H9 (cell line): Measurements from ENCODE around the gene OR13D1. TPM values are rescaled to one million over a fixed set of nuclear protein-coding genes. Genes with fewer than 3 reads are reported as not detected.

Experiments
- DNase-seq: peaks from one replicate; pipeline ENCODE4 v3.0.0-alpha.2; 2017
- H2AFZ ChIP-seq: one replicate; pipeline ENCODE4 v1.6.1; 2013; ENCODE audit warnings: mild to moderate bottlenecking, low read length, control low read depth, moderate library complexity
- H2AK5ac ChIP-seq: 2 replicates; pipeline ENCODE4 v1.6.1; 2013; ENCODE audit warnings: low read length, control low read depth, mixed read lengths; ENCODE audit not compliant: insufficient read length
- H2BK120ac ChIP-seq: one replicate; pipeline ENCODE4 v1.6.1; 2013; ENCODE audit warnings: low read depth, mild to moderate bottlenecking, low read length, control low read depth, inconsistent platforms; ENCODE audit not compliant: poor library complexity, severe bottlenecking
- H2BK12ac ChIP-seq: 2 replicates; pipeline ENCODE4 v1.6.1; 2013; ENCODE audit warnings: low read length, control low read depth, mixed read lengths, low read depth; ENCODE audit not compliant: insufficient read length
- H2BK15ac ChIP-seq: 2 replicates; pipeline ENCODE4 v1.6.1; 2013; ENCODE audit warnings: low read depth, low read length, control low read depth
- H2BK20ac ChIP-seq: one replicate; pipeline ENCODE4 v1.6.1; 2013; ENCODE audit warnings: low read depth, mild to moderate bottlenecking, low read length, control low read depth, inconsistent platforms; ENCODE audit not compliant: poor library complexity, severe bottlenecking
- H2BK5ac ChIP-seq: 2 replicates; pipeline ENCODE4 v1.6.1; 2013; ENCODE audit warnings: low read length, control low read depth, mixed read lengths; ENCODE audit not compliant: insufficient read length
- H3K14ac ChIP-seq: 2 replicates; pipeline ENCODE4 v1.6.1; 2013; ENCODE audit warnings: low read length, control low read depth; ENCODE audit not compliant: insufficient read depth
- H3K18ac ChIP-seq: 2 replicates; pipeline ENCODE4 v1.6.1; 2013; ENCODE audit warnings: low read depth, mild to moderate bottlenecking, mixed read lengths, low read length, control low read depth; ENCODE audit not compliant: insufficient read length
- H3K23ac ChIP-seq: 2 replicates; pipeline ENCODE4 v1.6.1; 2013; ENCODE audit warnings: low read length, control low read depth, mixed read lengths, low read depth; ENCODE audit not compliant: insufficient read length
- H3K23me2 ChIP-seq: 2 replicates; pipeline ENCODE4 v1.6.1; 2013; ENCODE audit warnings: low read depth, mild to moderate bottlenecking, mixed read lengths, low read length, control low read depth; ENCODE audit not compliant: insufficient read length, poor library complexity, severe bottlenecking
- H3K27ac ChIP-seq: 2 replicates; pipeline ENCODE4 v1.5.1; 2013; ENCODE audit warnings: low read length, control low read depth, mixed read lengths, low read depth; ENCODE audit not compliant: insufficient read length
- H3K27me3 ChIP-seq: 2 replicates; pipeline ENCODE4 v1.6.1; 2013; ENCODE audit warnings: low read length, control low read depth, inconsistent platforms; ENCODE audit not compliant: insufficient read depth
- H3K4ac ChIP-seq: 2 replicates; pipeline ENCODE4 v1.6.1; 2013; ENCODE audit warnings: low read depth, mild to moderate bottlenecking, control low read depth, inconsistent platforms, low read length, moderate library complexity
- H3K4me1 ChIP-seq: 2 replicates; pipeline ENCODE4 v1.6.1; 2013; ENCODE audit warnings: low read length, control low read depth, inconsistent platforms; ENCODE audit not compliant: insufficient read depth
- H3K4me2 ChIP-seq: 2 replicates; pipeline ENCODE4 v1.6.1; 2013; ENCODE audit warnings: low read length, control low read depth, mixed read lengths; ENCODE audit not compliant: insufficient read length, insufficient read depth
- H3K56ac ChIP-seq: 2 replicates; pipeline ENCODE4 v1.6.1; 2013; ENCODE audit warnings: low read depth, mild to moderate bottlenecking, mixed read lengths, low read length, control low read depth; ENCODE audit not compliant: insufficient read length
- H3K79me1 ChIP-seq: 2 replicates; pipeline ENCODE4 v1.6.1; 2013; ENCODE audit warnings: low read depth, mild to moderate bottlenecking, moderate library complexity, low read length, control low read depth, inconsistent platforms; ENCODE audit not compliant: insufficient read depth, poor library complexity, severe bottlenecking
- H3K79me2 ChIP-seq: 2 replicates; pipeline ENCODE4 v1.6.1; 2013; ENCODE audit warnings: low read length, control low read depth, inconsistent platforms; ENCODE audit not compliant: insufficient read depth
- H3K9ac ChIP-seq: 2 replicates; pipeline ENCODE4 v1.6.1; 2013; ENCODE audit warnings: low read length, control low read depth, mixed read lengths; ENCODE audit not compliant: insufficient read length; ENCODE audit errors: extremely low read depth
- H3K9me3 ChIP-seq: one replicate; pipeline ENCODE4 v1.6.1; 2013; ENCODE audit warnings: low read depth, low read length, inconsistent platforms; ENCODE audit not compliant: control insufficient read depth
- H3T11ph ChIP-seq: one replicate; pipeline ENCODE4 v1.6.1; 2013; ENCODE audit warnings: mild to moderate bottlenecking, low read length, control low read depth, inconsistent platforms
- H4K20me1 ChIP-seq: one replicate; pipeline ENCODE4 v1.6.1; 2013; ENCODE audit not compliant: control insufficient read depth, insufficient read length, insufficient read depth
- H4K5ac ChIP-seq: 2 replicates; pipeline ENCODE4 v1.6.1; 2013; ENCODE audit warnings: low read depth, mild to moderate bottlenecking, mixed read lengths, low read length, control low read depth; ENCODE audit not compliant: insufficient read length
- H4K8ac ChIP-seq: replicated peaks from 2 replicates; pipeline ENCODE4 v1.6.1; 2013; ENCODE audit warnings: low read length, control low read depth, mixed read lengths, low read depth; ENCODE audit not compliant: insufficient read length
- H4K91ac ChIP-seq: 2 replicates; pipeline ENCODE4 v1.6.1; 2013; ENCODE audit warnings: low read depth, mild to moderate bottlenecking, moderate library complexity, mixed read lengths, low read length, control low read depth; ENCODE audit not compliant: insufficient read length
- H3K27ac Mint-ChIP-seq, 3 experiments: 2 replicates in 2 of 3; 3 replicates in 1 of 3; pipeline ENCODE4 v1.8.0; 2020 to 2021; ENCODE audit warnings: mixed read lengths in 3 of 3, mild to moderate bottlenecking in 1 of 3, moderate library complexity in 1 of 3
- H3K27me3 Mint-ChIP-seq: 2 replicates; pipeline ENCODE4 v1.8.0; 2021; ENCODE audit warnings: low read depth, mild to moderate bottlenecking, moderate library complexity, mixed read lengths
- H3K36me3 Mint-ChIP-seq, 3 experiments: 2 replicates in 2 of 3; 3 replicates in 1 of 3; pipeline ENCODE4 v1.8.0; 2020 to 2021; ENCODE audit warnings: low read depth in 3 of 3, mixed read lengths in 3 of 3; ENCODE audit not compliant: insufficient read depth in 1 of 3
- H3K4me1 Mint-ChIP-seq, 2 experiments: 2 replicates each; pipeline ENCODE4 v1.8.0; 2020; ENCODE audit warnings: mixed read lengths in 2 of 2
- H3K4me3 Mint-ChIP-seq, 2 experiments: 2 replicates in 1 of 2; 3 replicates in 1 of 2; pipeline ENCODE4 v1.8.0; 2020 to 2021; ENCODE audit warnings: mild to moderate bottlenecking in 2 of 2, mixed read lengths in 2 of 2, moderate library complexity in 1 of 2
- H3K9me3 Mint-ChIP-seq, 2 experiments: 2 replicates in 1 of 2; 3 replicates in 1 of 2; pipeline ENCODE4 v1.8.0; 2020; ENCODE audit warnings: mild to moderate bottlenecking in 2 of 2, mixed read lengths in 2 of 2, moderate library complexity in 1 of 2
- CTCF ChIP-seq: fragments of 200-600 bp; sonication (generic); conservative IDR thresholded peaks from 3 replicates; pipeline ENCODE4 v1.8.0; 2021; ENCODE audit warnings: antibody characterized with exemption, mild to moderate bottlenecking
- WGBS: extraction: QIAGEN DNeasy Blood & Tissue Kit; methylation state at CpG from one replicate; pipeline ENCODE4 v1.1.7; 2013; ENCODE audit warnings: missing lambda C conversion rate, low lambda C conversion rate, mixed read lengths; ENCODE audit not compliant: insufficient read length; ENCODE audit errors: extremely low coverage; 5-methylcytosine and 5-hydroxymethylcytosine counted together
- total RNA-seq: library from RNA; stranded (reverse); gene quantifications from 2 replicates; pipeline ENCODE4 v1.2.1, GENCODE V29; 2021

OR13D1 gene
- total RNA-seq, 1 experiment from 2014 or later = not detected

GRCh38 chr9:104738452-104738851 lies 44.1 kb downstream of the OR13D1 start:
- Histone ChIP-seq H4K91ac (no peak overlapping the region), H4K5ac (no peak overlapping the region), H2BK15ac (no peak overlapping the region), H3K23ac (no peak overlapping the region), H2BK20ac (no peak overlapping the region), H4K20me1 (no peaks in the 10 kb centered on the region), H2BK5ac (no peak overlapping the region), H2AK5ac (no peak overlapping the region), H3K4me1 (no peaks in the 10 kb centered on the region), H2BK120ac (no peak overlapping the region), H2BK12ac (no peak overlapping the region), H3K79me2 (no peaks in the 10 kb centered on the region), H3K79me1 (no peaks in the 10 kb centered on the region), H4K8ac (no peak overlapping the region), H3K27me3 (no peaks in the 10 kb centered on the region), H3K18ac (no peak overlapping the region), H3K4me2 (no peak overlapping the region), H3K9me3 (no peaks in the 10 kb centered on the region), H2AFZ (no peak overlapping the region), H3T11ph (no peak overlapping the region), H3K14ac (no peak overlapping the region), H3K9ac (no peak overlapping the region), H3K27ac (no peak overlapping the region), H3K23me2 (no peaks in the 10 kb centered on the region), H3K4ac (no peak overlapping the region), H3K56ac (no peak overlapping the region)
- no peak for TF ChIP-seq CTCF
- H3K27ac Mint-ChIP-seq = peak overlapping the region; percentile 14 to 77 (median 42); a peak in 3 of 7 replicates
- H3K4me1 Mint-ChIP-seq = peaks cover 5 to 6% of the 10 kb centered on the region in 2 experiments; a peak in 3 of 4 replicates
- no peaks in the 10 kb centered on the region for H3K36me3 Mint-ChIP-seq
- no peaks in the 10 kb centered on the region for H3K9me3 Mint-ChIP-seq
- no peaks in the 10 kb centered on the region for H3K27me3 Mint-ChIP-seq
- no peak overlapping the region for H3K4me3 Mint-ChIP-seq
- DNase-seq = no peak
- WGBS = no CpG with 5 or more reads among the region's 3 CpGs
